K562 (cell line): ENCODE results near the gene YES1. TPM values are rescaled to one million over a fixed set of nuclear protein-coding genes. Genes with fewer than 3 reads are reported as not detected.

Experiments
- ATF3 ChIP-seq, 2 experiments: fragments of 450-650 bp in 1 of 2; sonication (generic) in 1 of 2; formaldehyde crosslinking in 1 of 2; IDR thresholded peaks in 1 of 2; conservative IDR thresholded peaks in 1 of 2; 2 replicates each; pipeline versions ENCODE4 v1.6.1 to v1.8.1; 2016 to 2023; ENCODE audit warnings: mild to moderate bottlenecking in 2 of 2, moderate library complexity in 2 of 2, inconsistent platforms in 1 of 2, missing genetic modification reagents in 1 of 2
- NRF1 ChIP-seq, 2 experiments: fragments of 450-650 bp; IDR thresholded peaks in 1 of 2; conservative IDR thresholded peaks in 1 of 2; 2 replicates each; pipeline ENCODE4 v1.6.1; 2014; ENCODE audit warnings: mild to moderate bottlenecking in 2 of 2
- PHF8 ChIP-seq: fragments of 200-600 bp; sonication (generic); IDR thresholded peaks from 2 replicates; pipeline ENCODE4 v1.6.1; 2012; ENCODE audit warnings: mixed run types, mild to moderate bottlenecking, inconsistent platforms, low read length, moderate library complexity, borderline replicate concordance
- REST ChIP-seq, 2 experiments: fragments of 450-650 bp; formaldehyde crosslinking in 1 of 2; IDR thresholded peaks; 2 replicates each; pipeline versions ENCODE4 v1.4.0 to v1.6.1; 2014 to 2020; ENCODE audit warnings: mild to moderate bottlenecking in 2 of 2, borderline replicate concordance in 1 of 2, low read depth in 1 of 2
- ZBTB40 ChIP-seq, 2 experiments: fragments of 450-650 bp in 1 of 2; sonication (generic) in 1 of 2; formaldehyde crosslinking in 1 of 2; IDR thresholded peaks; 2 replicates each; pipeline versions ENCODE4 v1.7.1 to v1.9.0; 2016 to 2022; ENCODE audit warnings: inconsistent platforms in 1 of 2, mild to moderate bottlenecking in 1 of 2, missing genetic modification reagents in 1 of 2
- ZSCAN29 ChIP-seq: fragments of 450-650 bp; IDR thresholded peaks from 2 replicates; pipeline ENCODE4 v1.6.1; 2017
- polyA plus RNA-seq, 8 experiments: library from polyadenylated mRNA; depleted of rRNA in 4 of 8; stranded (reverse) in 5 of 8; unstranded in 3 of 8; fragments of >200 nt; fragmentation: Nextera tagmentation in 2 of 8; fragmentation: Illumina TruSeq in 1 of 8; extraction: Ambion mirVana in 2 of 8; extraction: Trizol in 1 of 8; gene quantifications; 2 replicates each; pipeline versions ENCODE4 v1.2.1 to v1.2.3, GENCODE V29; 2011 to 2014; ENCODE audit warnings: inconsistent platforms in 1 of 8, missing spikeins in 1 of 8
- total RNA-seq, 7 experiments: library from RNA; depleted of rRNA in 6 of 7; stranded (reverse); fragments of >200 nt in 6 of 7; fragmentation: Illumina TruSeq in 2 of 7; extraction: Trizol in 2 of 7; gene quantifications; 2 replicates each; pipeline versions ENCODE4 v1.2.1 to v1.2.3, GENCODE V29; 2011 to 2021; ENCODE audit warnings: low replicate concordance in 1 of 7

Gene YES1
- total and polyA plus RNA-seq, 9 of the 15 experiments (the other 6 are each of a cell fraction or from before 2014, with no cell fraction given): 37.2 to 115 (median 77.7) TPM

- TF ChIP-seq REST (IDR thresholded peaks at IDR 0.05; ENCODE audit: borderline replicate concordance) (peak; percentile 64; the same call in 1 of the 2 replicates), REST (CRISPR knock-in tag; IDR thresholded peaks at IDR 0.05; ENCODE audit: low read depth) (no peak), ZBTB40 (IDR thresholded peaks at IDR 0.05) (peak; percentile 39; the same call in 1 of the 2 replicates), ZBTB40 (CRISPR knock-in tag; IDR thresholded peaks at IDR 0.05) (no peak), PHF8 (no peak; the same call in 1 of the 2 replicates), NRF1 (conservative IDR thresholded peaks at IDR 0.05 in 1 of 2, IDR thresholded peaks at IDR 0.05 in 1 of 2) (peak; percentile 18 to 59; a peak in 3 of 4 replicates), ZSCAN29 (peak; percentile 54; the same call in 1 of the 2 replicates), ATF3 (IDR thresholded peaks at IDR 0.05) (no peak; the same call in 1 of the 2 replicates), ATF3 (CRISPR knock-in tag; conservative IDR thresholded peaks at IDR 0.05) (no peak)
Observed at GRCh38 chr18:832085-832681, 20.1 kb upstream of the YES1 start (continued).
